C4-2B (cell line): ENCODE measurements around the gene ATP5F1B.

Experiments
- ZFX ChIP-seq: fragments of 450-650 bp; IDR thresholded peaks from 2 replicates; pipeline ENCODE4 v1.6.1; 2017
- TF ChIP-seq, protein P1 (sequence below): fragments of 450-650 bp; conservative IDR thresholded peaks from 2 replicates; pipeline ENCODE4 v1.5.1; 2017; ENCODE audit warnings: mild to moderate bottlenecking

DNA sequence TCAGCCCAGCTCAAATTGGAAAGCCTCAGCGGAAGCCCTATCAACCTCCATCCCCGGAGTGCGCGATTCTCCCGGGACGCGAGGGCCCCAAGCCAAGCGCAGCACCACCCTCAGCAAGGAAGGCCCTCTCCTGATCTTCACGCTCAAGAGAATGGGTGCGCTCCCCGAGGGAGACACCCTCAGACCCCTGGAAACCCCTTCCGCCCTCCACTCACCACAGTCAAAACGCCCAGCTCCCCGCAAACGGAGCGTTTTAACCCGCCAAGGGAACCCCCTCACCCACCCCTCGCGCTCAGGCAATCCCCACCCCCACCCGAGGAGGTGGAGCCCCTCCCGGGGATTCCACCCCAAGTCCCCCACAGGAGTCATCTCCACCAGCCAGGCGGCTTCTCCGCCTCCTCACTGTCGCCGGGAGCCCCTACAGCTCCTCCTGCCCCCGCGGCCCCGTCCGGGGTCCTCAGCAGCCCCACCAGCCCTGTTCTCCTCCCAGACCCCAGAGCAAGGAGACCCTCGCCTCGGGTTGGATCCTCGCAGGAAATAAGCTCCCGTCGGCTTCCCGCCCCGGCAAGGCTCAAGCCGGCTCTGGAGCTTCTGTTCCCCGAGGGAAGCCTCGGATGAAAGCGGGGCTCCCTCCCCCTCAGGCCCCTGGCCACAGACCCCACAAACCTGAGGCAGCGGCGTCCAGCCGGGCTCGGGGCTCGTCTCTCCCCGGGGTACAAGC, 16.2 kb downstream of the ATP5F1B start:
- TF ChIP-seq, protein P1, sequence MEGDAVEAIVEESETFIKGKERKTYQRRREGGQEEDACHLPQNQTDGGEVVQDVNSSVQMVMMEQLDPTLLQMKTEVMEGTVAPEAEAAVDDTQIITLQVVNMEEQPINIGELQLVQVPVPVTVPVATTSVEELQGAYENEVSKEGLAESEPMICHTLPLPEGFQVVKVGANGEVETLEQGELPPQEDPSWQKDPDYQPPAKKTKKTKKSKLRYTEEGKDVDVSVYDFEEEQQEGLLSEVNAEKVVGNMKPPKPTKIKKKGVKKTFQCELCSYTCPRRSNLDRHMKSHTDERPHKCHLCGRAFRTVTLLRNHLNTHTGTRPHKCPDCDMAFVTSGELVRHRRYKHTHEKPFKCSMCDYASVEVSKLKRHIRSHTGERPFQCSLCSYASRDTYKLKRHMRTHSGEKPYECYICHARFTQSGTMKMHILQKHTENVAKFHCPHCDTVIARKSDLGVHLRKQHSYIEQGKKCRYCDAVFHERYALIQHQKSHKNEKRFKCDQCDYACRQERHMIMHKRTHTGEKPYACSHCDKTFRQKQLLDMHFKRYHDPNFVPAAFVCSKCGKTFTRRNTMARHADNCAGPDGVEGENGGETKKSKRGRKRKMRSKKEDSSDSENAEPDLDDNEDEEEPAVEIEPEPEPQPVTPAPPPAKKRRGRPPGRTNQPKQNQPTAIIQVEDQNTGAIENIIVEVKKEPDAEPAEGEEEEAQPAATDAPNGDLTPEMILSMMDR, result no peak
- TF ChIP-seq ZFX, result no peak
